SHP77 treated with DMSO at 0.1 percent for 48 hours (cell line): ENCODE results near the gene BRS3.
A peak's percentile ranks its signal among the peaks of the same experiment; 100 is the strongest.

Experiments used
- DNase-seq: peaks from one replicate; lab custom pipeline; 2025; lab: John Stamatoyannopoulos, UW

Gene BRS3

DNA sequence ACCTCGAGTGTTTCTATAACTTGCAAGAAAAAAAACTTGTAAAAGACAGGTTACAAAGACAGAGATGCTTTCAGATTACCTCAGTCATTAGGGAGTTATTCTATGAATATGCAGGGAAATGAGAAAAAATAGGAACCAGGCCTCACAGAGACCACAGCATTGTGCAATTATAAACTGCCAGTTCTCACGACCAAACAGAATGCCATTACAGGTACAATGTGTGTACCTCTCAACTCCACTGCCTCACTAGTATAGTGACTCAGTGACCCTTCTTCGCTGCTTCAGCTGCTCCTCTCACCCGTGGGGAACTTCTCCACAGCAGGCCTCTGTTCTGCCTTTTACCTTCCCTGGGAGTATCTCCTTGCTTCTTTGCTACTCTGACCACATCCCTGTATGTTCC lies 7.3 kb downstream of the BRS3 start:
- DNase-seq = no peak

GRCh38 chrX:136496186-136496763 lies 8.5 kb downstream of the BRS3 start:
- DNase-seq = no peak

GRCh38 chrX:136496764-136497555 lies 9.2 kb downstream of the BRS3 start:
- DNase-seq = peak; percentile 6

GRCh38 chrX:136497556-136498052 lies 9.9 kb downstream of the BRS3 start, which contains the start of gene HTATSF1:
Gene HTATSF1 (plus strand): TSS chrX:136497592. CDS start chrX:136497685, 93 bp downstream.
- DNase-seq = peak; percentile 0

GRCh38 chrX:136519069-136519468 lies 31.3 kb downstream of the BRS3 start:
- no peak for DNase-seq

GRCh38 chrX:136523770-136524169 lies 36.0 kb downstream of the BRS3 start:
- no peak for DNase-seq

DNA sequence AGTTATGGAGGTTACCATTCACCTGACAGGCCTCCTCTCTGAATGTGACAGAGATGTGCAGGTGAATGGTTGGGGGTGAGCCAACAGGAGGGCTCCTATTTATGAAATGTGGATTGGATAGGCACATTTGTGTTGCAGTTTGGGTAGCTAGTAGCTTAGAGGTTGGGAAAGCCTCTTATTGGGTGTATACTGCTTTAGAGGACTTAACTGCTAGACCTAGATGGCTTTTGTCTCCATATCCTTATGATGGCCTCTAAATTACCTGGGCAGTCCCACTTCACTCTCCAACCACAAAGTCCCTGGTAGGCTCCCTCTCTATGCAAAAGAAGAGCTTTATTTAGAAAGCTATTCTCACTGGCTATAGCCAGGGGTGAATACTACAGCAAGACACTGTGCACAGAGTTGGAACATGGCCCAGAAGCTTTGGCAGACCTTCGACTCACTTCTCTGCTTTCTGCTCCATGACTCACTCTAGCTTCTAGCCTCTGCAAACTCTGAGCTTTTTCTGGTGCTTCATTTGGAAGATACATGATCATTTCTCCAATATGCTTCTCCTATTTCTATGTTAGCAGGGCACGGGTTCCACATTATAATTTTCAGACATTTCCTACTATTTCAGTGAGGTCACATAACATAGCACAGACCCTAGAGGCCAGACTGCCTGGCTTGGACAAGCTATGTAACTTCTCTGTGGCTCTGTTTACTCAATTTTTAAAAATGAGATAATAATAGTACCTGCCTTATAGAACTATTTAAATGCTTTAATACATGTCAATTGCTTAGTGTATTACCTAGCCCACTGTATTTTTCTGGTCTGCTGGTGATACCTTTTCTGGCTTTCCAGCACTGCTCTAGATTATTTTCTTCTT lies 38.2 kb downstream of the BRS3 start:
- no peak for DNase-seq

GRCh38 chrX:136528645-136529315 lies 41.0 kb downstream of the BRS3 start:
- no peak for DNase-seq

DNA sequence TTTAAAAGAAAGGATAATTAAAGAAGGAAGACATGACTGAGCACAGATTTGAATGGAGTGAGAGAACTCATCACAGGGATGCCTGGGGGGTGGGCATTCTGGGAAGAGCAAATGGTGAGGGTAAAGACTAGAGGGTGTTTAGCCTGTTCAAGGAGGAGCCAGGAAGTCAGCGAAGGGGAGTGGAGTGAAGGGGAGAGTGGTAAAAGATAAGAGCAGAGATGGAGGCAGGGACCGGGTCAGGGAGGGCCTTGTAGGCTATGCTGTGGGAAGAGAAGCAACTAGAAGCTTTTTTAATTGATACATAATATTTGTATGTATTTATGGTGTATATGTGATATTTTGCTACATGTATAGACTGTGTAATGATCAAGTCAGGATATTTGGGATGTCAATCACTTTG lies 42.0 kb downstream of the BRS3 start:
- no peak for DNase-seq

DNA sequence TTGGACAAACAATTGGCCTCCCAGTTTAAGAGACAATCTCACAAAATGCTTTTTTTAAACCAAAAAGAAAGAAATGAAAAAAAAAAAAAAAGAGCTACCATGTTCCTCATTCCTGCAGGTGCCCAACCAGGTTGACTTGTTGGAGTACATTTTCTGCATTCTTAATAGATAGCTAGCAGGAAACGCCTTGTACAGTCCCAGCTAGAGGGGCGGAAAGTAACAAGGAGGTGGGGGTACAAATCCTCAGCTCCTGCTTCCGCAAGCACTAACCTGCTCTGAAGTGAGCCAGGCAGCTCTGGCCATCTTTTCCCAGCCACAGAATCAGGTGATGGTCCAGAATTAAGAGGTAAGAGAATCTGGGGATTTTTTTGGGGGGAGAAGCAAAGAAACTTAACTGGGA lies 44.2 kb downstream of the BRS3 start, which contains the start of gene VGLL1:
Gene VGLL1, plus strand, starts transcription at position 265 of the 400 bp plus-strand sequence. CDS start 3,806 bp downstream, outside the sequence.
- DNase-seq = no peak

GRCh38 chrX:136534131-136534530 lies 46.4 kb downstream of the BRS3 start:
- no peak for DNase-seq

- DNase-seq = no peak
These were observed 51.1 kb downstream of the BRS3 start for GRCh38 chrX:136538811-136539210.

GRCh38 chrX:136540226-136540625 lies 52.5 kb downstream of the BRS3 start:
- no peak for DNase-seq

- no peak for DNase-seq
These were observed 53.5 kb downstream of the BRS3 start for GRCh38 chrX:136541294-136541693.

GRCh38 chrX:136542281-136542680 lies 54.5 kb downstream of the BRS3 start:
- no peak for DNase-seq
